Muscle of arm (tissue), 14 donors: ENCODE data around the gene RRAGB. TPM values are rescaled to one million over a fixed set of nuclear protein-coding genes. Genes with fewer than 3 reads are reported as not detected.
"Not testable (repeated sequence)": the region's sequence is repeated elsewhere in the genome, so short reads cannot be mapped to it uniquely, and the experiment has no call there.

Experiments used
- DNase-seq: peaks from one replicate; pipeline ENCODE4 v3.0.0-alpha.2; 2013
- long read RNA-seq, 11 donors: transcript quantifications; one replicate each; lab custom pipeline, GENCODE V29; 2026
- polyA plus RNA-seq, 12 donors: library from polyadenylated mRNA; unstranded; fragments of 120-200 nt; gene quantifications; one replicate each; pipeline ENCODE4 v1.2.1, GENCODE V29; 2013; ENCODE audit not compliant: insufficient read length in 12 of 12

RRAGB gene, protein sequence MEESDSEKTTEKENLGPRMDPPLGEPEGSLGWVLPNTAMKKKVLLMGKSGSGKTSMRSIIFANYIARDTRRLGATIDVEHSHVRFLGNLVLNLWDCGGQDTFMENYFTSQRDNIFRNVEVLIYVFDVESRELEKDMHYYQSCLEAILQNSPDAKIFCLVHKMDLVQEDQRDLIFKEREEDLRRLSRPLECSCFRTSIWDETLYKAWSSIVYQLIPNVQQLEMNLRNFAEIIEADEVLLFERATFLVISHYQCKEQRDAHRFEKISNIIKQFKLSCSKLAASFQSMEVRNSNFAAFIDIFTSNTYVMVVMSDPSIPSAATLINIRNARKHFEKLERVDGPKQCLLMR
- polyA plus RNA-seq, result 10 to 100 TPM in 10 of 12 donors, 1 to 10 TPM in 1, not detected in 1; 8.2 to 25.2 (median 19.9) TPM
- long read RNA-seq, donor 1, transcript RRAGB-202 (10 exons, 2,061 nt), result major isoform, 6 of 7 reads
- long read RNA-seq, donor 1, partial matches to known transcripts, result 0 of 7 reads
- long read RNA-seq, donor 1, other reads (novel, unspliced or antisense), result 0 of 7 reads
- long read RNA-seq, donor 2, partial matches to known transcripts, result 0 of 4 reads
- long read RNA-seq, donor 2, other reads (novel, unspliced or antisense), result 0 of 4 reads
- long read RNA-seq, donor 3, partial matches to known transcripts, result 0 of 1 reads
- long read RNA-seq, donor 3, other reads (novel, unspliced or antisense), result 0 of 1 reads
- long read RNA-seq, donor 4, partial matches to known transcripts, result 0 of 2 reads
- long read RNA-seq, donor 4, other reads (novel, unspliced or antisense), result 0 of 2 reads
- long read RNA-seq, donor 5, transcript RRAGB-202 (10 exons, 2,061 nt), result major isoform, 5 of 6 reads
- long read RNA-seq, donor 5, partial matches to known transcripts, result 0 of 6 reads
- long read RNA-seq, donor 5, other reads (novel, unspliced or antisense), result 0 of 6 reads
- long read RNA-seq, donor 6, partial matches to known transcripts, result 0 of 1 reads
- long read RNA-seq, donor 6, other reads (novel, unspliced or antisense), result 0 of 1 reads
- long read RNA-seq, donor 7, partial matches to known transcripts, result 0 of 1 reads
- long read RNA-seq, donor 7, other reads (novel, unspliced or antisense), result 0 of 1 reads
- long read RNA-seq, donor 8, partial matches to known transcripts, result 0 of 1 reads
- long read RNA-seq, donor 8, other reads (novel, unspliced or antisense), result 0 of 1 reads
- long read RNA-seq, donor 9, result 0 reads
- long read RNA-seq, donor 10, partial matches to known transcripts, result 0 of 3 reads
- long read RNA-seq, donor 10, other reads (novel, unspliced or antisense), result 0 of 3 reads
- long read RNA-seq, donor 11, partial matches to known transcripts, result 0 of 4 reads
- long read RNA-seq, donor 11, other reads (novel, unspliced or antisense), result 0 of 4 reads

- peak; percentile 93 for DNase-seq
Measured at GRCh38 chrX:55717521-55718497, at the start of gene RRAGB. RRAGB (plus strand) TSS chrX:55717749; CDS start chrX:55718328, 579 bp downstream.

GRCh38 chrX:55668084-55668483 lies 49.5 kb upstream of the RRAGB start:
- DNase-seq, result no peak

DNA sequence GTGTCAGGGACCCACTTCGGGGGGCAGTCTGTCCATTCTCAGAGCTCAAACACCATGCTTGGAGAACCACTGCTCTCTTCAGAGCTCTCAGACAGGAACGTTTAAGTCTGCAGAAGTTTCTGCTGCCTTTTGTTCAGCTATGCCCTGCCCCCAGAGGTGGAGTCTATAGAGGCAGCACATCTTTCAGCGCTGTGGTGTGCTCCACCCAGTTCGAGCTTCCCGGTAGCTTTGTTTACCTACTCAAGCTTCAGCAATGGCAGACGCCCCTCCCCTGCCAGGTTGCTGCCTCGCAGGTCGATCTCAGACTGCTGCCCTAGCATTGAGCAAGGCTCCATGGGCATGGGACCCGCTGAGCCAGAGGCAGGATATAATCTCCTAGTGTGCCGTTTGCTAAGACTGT lies 29.0 kb upstream of the RRAGB start:
- not testable (repeated sequence) for DNase-seq

DNA sequence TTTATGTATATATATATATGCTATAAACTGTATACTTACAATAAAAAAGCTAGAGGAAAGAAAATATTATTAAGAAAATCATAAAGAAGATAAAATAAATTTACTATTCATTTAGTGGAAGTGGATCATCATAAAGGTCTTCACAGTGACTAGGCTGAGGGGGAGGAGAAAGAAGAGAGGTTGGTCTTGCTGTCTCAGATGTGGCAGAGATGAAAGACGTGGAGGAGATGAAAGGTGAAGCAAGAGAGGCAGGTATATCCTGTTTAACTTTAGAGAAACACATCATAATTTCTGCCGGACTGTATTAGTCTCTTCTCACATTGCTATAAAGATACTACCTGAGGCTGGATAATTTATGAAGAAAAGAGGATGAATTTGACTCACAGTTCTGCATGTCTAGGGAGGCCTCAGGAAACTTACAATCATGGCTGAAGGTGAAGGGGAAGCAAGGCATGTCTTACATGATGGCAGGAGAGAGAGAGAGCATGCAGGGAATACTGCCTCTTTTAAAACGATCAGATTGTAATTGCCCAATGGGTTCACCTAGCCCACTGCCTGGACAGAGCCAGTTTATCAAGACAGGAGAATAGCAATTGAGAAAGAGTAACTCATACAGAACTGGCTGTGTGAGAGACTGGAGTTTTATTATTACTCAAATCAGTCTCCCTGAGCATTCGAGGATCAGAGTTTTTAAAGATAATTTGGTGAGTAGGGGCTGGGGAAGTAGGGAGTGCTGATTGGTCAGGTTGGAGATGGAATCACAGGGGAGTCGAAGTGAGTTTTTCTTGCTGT lies 22.1 kb upstream of the RRAGB start:
- no peak for DNase-seq

- DNase-seq, result no peak
Measured at GRCh38 chrX:55697381-55697780, 20.2 kb upstream of the RRAGB start.

DNA sequence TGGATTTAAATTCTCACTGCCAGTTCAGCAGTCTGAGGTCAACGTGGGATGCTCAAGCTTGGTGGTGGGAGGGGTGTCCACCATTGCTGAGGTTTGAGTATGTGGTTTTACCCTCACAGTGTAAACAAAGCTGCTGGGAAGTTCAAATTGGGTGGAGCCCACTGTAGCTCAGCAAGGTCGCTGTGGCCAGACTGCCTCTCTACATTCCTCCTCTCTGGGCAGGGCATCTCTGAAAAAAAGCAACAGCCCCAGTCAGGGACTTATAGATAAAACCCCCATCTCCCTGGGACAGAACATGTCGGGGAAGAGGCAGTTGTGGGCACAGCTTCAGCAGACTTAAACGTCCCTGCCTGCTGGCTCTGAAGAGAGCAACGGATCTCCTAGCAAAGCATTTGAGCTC lies 14.9 kb upstream of the RRAGB start:
- DNase-seq, result no peak

- not testable (repeated sequence) for DNase-seq
Measured at GRCh38 chrX:55703436-55703835, 14.1 kb upstream of the RRAGB start.

DNA sequence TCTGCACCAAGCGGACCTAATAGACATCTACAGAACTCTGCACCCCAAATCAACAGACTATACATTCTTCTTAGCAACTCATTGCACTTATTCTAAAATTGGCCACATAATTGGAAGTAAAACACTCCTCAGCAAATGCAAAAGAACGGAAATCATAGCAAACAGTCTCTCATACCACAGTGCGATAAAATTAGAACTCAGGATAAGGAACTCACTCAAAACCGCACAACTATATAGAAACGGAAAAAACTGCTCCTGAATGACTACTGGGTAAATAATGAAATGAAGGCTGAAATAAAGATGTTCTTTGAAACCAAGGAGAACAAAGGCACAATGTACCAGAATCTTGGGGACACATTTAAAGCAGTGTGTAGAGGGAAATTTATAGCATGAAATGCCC lies 12.5 kb upstream of the RRAGB start:
- not testable (repeated sequence) for DNase-seq

DNA sequence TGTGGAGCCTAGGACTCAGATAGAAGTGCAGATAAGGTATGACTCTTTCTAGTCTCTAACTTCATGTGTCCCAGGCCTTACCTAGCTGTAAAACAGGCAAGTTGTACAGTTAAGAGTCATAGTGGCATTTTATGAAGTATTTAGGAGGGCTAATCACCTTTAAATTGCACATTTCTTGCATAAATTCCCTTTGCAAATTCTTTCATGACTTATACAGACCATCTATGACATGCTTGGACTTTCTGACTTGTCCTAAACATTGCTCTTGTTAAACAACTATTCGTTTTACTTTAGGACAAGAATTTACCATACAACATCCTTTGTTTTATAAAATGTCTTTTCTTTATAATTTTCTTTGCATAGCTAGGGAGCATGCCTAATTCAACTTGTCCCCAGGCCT lies 7.8 kb upstream of the RRAGB start:
- no peak for DNase-seq

DNA sequence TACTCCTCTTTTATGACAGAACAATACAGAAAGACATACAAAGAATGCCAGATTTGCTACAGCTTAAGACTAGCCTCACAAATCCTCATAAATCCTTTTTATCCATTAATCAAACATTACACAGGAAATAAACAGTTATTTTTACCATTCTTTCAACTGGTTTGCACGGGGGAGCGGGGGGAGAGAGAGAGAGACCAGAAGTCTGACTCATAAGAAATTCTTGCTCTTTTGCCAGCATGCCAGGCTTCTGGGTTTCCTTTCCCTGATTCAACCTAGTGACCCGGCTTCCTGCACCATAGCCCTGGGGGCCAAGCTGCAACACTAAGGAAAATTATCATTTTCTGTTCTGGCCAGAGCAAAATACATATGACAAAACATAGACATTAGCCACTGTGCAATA lies 6.8 kb upstream of the RRAGB start:
- no peak for DNase-seq

DNA sequence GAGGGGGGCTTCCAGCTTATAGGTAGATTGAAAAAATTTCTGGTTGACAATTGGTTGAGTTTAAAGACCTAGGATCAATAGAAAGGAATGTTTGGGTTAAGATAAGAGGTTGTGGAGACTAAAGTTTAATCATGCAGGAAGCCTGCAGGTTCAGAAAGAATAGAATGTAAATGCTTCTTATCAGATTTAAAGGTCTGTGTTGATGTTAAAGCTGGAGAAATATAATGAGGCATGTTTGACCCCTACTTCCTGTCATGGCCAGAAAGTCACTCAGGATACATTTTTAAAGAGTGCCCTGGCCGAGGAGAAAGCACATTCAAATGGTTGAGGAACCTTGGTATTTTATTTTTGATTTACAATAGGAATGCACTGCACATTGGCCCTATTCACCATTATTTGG lies 3.9 kb upstream of the RRAGB start:
- no peak for DNase-seq

DNA sequence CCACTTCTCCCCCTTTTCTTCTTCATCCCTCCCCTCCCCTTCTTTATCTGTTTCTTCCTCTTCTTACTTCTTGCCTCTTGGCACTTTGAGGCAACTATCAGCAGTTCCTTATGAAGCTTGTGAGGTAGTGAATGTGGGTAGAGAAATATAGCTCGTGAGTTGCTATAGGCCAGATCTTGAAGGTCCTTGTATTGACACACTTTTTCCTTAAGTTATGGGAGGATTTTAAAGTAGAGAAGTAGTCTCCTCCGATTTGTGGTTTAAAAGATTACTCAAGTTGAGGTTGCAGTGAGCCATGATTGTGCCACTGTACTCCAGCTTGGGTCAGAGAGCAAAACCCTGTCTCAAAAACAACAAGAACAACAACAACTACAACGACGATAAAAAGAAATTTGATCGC lies 3.4 kb upstream of the RRAGB start:
- no peak for DNase-seq

DNA sequence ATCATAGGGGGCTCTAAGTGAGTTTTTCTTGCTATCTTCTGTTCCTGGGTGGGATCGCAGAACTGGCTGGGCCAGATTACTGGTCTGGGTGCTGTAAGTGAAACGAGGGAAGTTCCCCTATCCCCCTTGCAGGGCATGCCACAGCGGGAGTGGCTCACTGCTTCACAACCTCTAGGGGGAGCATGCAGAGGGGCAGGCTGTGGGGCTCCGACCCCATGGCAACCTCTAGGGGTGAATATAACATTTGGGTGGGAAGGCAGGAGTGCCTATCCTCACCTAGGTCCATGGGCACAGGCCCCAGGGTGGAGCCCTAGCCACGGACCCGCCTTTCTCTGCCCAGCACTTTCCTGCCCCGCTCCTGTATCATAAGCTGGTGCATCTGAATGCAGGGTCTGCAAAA lies 1.7 kb upstream of the RRAGB start:
- no peak for DNase-seq

GRCh38 chrX:55716937-55717336 lies 612 bp upstream of the RRAGB start:
- no peak for DNase-seq

DNA sequence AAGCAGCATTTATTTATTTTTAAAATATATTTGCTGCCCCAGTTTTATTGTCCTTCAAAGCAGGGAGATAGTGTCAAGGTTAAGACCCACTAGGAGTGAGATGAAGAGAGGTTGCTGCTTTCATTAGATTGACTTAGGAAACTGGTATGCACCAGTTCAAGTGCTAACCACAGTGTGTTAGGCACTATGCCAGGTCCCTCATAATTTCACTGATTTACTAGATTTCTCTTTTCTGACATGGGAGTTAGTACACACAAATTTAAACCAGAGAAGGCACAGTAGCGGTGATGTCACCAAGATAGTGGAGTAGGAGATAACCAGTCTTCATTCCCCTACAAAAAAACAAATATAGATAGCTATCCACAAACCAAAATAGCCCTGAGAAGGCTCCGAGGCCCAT lies 14.3 kb downstream of the RRAGB start:
- DNase-seq, result no peak

- no peak for DNase-seq
Measured at GRCh38 chrX:55738969-55739368, 21.4 kb downstream of the RRAGB start.

- DNase-seq, result no peak
Measured at GRCh38 chrX:55742649-55743048, 25.1 kb downstream of the RRAGB start.

DNA sequence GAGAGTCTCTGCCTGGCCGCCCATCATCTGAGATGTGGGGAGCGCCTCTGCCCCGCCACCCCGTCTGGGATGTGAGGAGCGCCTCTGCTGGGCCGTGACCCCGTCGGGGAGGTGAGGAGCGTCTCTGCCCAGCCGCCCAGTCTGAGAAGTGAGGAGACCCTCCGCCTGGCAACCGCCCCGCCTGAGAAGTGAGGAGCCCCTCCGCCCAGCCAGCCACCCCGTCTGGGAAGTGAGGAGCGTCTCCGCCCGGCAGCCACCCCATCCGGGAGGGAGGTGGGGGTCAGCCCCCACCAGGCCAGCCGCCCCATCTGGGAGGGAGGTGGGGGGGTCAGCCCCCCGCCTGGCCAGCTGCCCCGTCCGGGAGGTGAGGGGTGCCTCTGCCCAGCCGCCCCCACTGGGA lies 30.9 kb downstream of the RRAGB start:
- DNase-seq, result not testable (repeated sequence)

DNA sequence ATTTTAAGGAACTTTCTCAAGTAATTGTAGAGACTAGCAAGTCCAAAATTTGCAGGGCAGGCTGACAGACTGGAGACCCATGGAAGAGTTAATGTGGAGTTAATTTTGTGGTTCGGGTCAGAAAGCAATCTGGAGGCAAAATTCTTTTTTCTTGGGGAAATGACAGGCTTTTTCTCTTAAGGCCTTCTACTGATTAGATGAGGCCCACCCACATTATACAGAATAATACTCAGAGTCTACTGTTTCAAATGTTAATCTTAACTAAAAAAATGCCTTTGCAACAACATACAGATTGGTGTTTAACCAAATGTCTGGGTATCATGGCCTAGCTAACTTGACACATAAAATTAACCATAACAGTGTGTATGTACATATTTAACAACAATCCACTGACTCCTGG lies 32.7 kb downstream of the RRAGB start:
- DNase-seq, result no peak

DNA sequence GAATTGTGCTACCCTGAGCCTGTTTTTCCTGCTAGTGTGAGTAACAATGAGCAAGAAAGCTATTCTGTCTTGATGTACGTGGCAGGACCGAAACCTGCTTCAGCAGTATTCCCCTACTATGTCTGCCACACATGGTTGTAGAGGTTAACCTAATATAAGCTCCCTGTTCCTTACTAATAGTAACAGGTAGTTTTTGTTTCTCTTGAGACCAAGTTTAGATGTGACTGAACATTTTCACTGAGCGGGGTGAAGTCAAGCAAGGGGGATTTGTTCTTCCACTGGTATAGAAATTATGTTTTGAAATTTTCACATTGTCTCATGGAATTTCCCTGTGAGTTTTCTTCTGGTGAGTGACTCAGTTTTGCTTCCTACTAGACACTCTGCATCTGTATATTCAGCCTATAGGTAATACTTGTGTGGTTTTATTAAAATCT lies 37.3 kb downstream of the RRAGB start:
- no peak for DNase-seq
